HEK293 (cell line): ENCODE data around the gene DPP6.

ENCODE experiments used
- CTCF ChIA-PET: fragments of 350-600 bp; formaldehyde crosslinking; extraction: SDS; loops from one replicate; lab custom pipeline; 2021; ENCODE audit warnings: antibody characterized with exemption; lab: Yijun Ruan, JAX
- POLR2A ChIA-PET: fragments of 300-600 bp; formaldehyde crosslinking; extraction: SDS; loops from one replicate; lab custom pipeline; 2020; ENCODE audit warnings: antibody characterized with exemption, inconsistent platforms; lab: Yijun Ruan, JAX
- H3K27ac ChIP-seq: fragments of 200-500 bp; sonication (Bioruptor generic); 2 replicates; pipeline ENCODE4 v1.5.1; 2014; ENCODE audit warnings: low read depth, low read length, control low read depth, inconsistent platforms; ENCODE audit errors: extremely low read depth
- H3K36me3 ChIP-seq, 2 experiments: fragments of 200-500 bp in 1 of 2; sonication (Bioruptor generic) in 1 of 2; 1 replicate in 1 of 2; 2 replicates in 1 of 2; pipeline ENCODE4 v1.5.1; 2014 to 2017; ENCODE audit warnings: inconsistent platforms in 2 of 2, low read length in 2 of 2; ENCODE audit not compliant: control insufficient read depth in 2 of 2, insufficient read depth in 1 of 2
- H3K4me1 ChIP-seq: fragments of 200-500 bp; sonication (Bioruptor generic); 2 replicates; pipeline ENCODE4 v1.5.1; 2014; ENCODE audit warnings: mild to moderate bottlenecking, low read length, inconsistent platforms; ENCODE audit not compliant: control insufficient read depth, insufficient read depth
- H3K4me3 ChIP-seq: 2 replicates; pipeline ENCODE4 v1.5.1; 2011; ENCODE audit warnings: low read depth, mild to moderate bottlenecking, control low read depth, low read length, moderate library complexity
- H3K9me3 ChIP-seq: fragments of 200-500 bp; sonication (Bioruptor generic); 2 replicates; pipeline ENCODE4 v1.5.1; 2014; ENCODE audit warnings: low read depth, low read length, inconsistent platforms; ENCODE audit not compliant: control insufficient read depth, insufficient read depth
- KLF16 ChIP-seq: fragments of 450-650 bp; formaldehyde crosslinking; IDR thresholded peaks from 2 replicates; pipeline ENCODE4 v1.5.1; 2017; ENCODE audit warnings: missing biosample characterization, missing genetic modification characterization
- ZBTB20 ChIP-seq: fragments of 450-650 bp; formaldehyde crosslinking; IDR thresholded peaks from 2 replicates; pipeline ENCODE4 v1.5.1; 2016; ENCODE audit warnings: missing biosample characterization, missing genetic modification characterization
- ZNF112 ChIP-seq: fragments of 450-650 bp; formaldehyde crosslinking; IDR thresholded peaks from 2 replicates; pipeline ENCODE4 v1.5.0; 2017; ENCODE audit warnings: missing biosample characterization, missing genetic modification characterization
- ZNF155 ChIP-seq: fragments of 450-650 bp; formaldehyde crosslinking; IDR thresholded peaks from 2 replicates; pipeline ENCODE4 v1.5.1; 2016; ENCODE audit warnings: missing biosample characterization, missing genetic modification characterization
- ZNF169 ChIP-seq: fragments of 450-650 bp; formaldehyde crosslinking; IDR thresholded peaks from 2 replicates; pipeline ENCODE4 v1.5.1; 2016; ENCODE audit warnings: missing biosample characterization, missing genetic modification characterization
- ZNF2 ChIP-seq: fragments of 450-650 bp; formaldehyde crosslinking; IDR thresholded peaks from 2 replicates; pipeline ENCODE4 v1.5.1; 2016; ENCODE audit warnings: missing biosample characterization, missing genetic modification characterization
- ZNF214 ChIP-seq: fragments of 450-650 bp; formaldehyde crosslinking; IDR thresholded peaks from 2 replicates; pipeline ENCODE4 v1.5.1; 2017; ENCODE audit warnings: missing biosample characterization, mild to moderate bottlenecking, missing genetic modification characterization, borderline replicate concordance
- ZNF223 ChIP-seq: fragments of 450-650 bp; formaldehyde crosslinking; IDR thresholded peaks from 2 replicates; pipeline ENCODE4 v1.5.1; 2016; ENCODE audit warnings: missing biosample characterization, missing genetic modification characterization
- ZNF510 ChIP-seq: fragments of 450-650 bp; formaldehyde crosslinking; IDR thresholded peaks from 2 replicates; pipeline ENCODE4 v1.5.1; 2018; ENCODE audit warnings: mild to moderate bottlenecking, missing genetic modification characterization, missing biosample characterization; ENCODE audit not compliant: insufficient replicate concordance
- ZNF624 ChIP-seq: fragments of 450-650 bp; formaldehyde crosslinking; IDR thresholded peaks from 2 replicates; pipeline ENCODE4 v1.5.1; 2017; ENCODE audit warnings: missing biosample characterization, missing genetic modification characterization
- TF ChIP-seq, protein P1 (sequence below): fragments of 450-650 bp; formaldehyde crosslinking; IDR thresholded peaks from 2 replicates; pipeline ENCODE4 v1.5.1; 2016; ENCODE audit warnings: missing biosample characterization, missing genetic modification characterization
- TF ChIP-seq, protein P2 (sequence below): fragments of 450-650 bp; formaldehyde crosslinking; IDR thresholded peaks from 2 replicates; pipeline ENCODE4 v1.5.1; 2016; ENCODE audit warnings: missing biosample characterization, missing genetic modification characterization, low read depth
- TF ChIP-seq, protein P3 (sequence below): fragments of 450-650 bp; formaldehyde crosslinking; IDR thresholded peaks from 2 replicates; pipeline ENCODE4 v1.5.1; 2017; ENCODE audit warnings: missing biosample characterization, mild to moderate bottlenecking, missing genetic modification characterization, moderate library complexity
- TF ChIP-seq, protein P4 (sequence below): fragments of 450-650 bp; formaldehyde crosslinking; IDR thresholded peaks from 2 replicates; pipeline ENCODE4; 2016; ENCODE audit warnings: missing biosample characterization, missing genetic modification characterization
- TF ChIP-seq, protein P5 (sequence below): fragments of 450-650 bp; formaldehyde crosslinking; optimal IDR thresholded peaks from 2 replicates; pipeline ENCODE3; 2016; ENCODE audit warnings: missing biosample characterization, mild to moderate bottlenecking, missing genetic modification characterization
- TF ChIP-seq, protein P6 (sequence below): fragments of 450-650 bp; formaldehyde crosslinking; IDR thresholded peaks from 2 replicates; pipeline ENCODE4 v1.5.1; 2016; ENCODE audit warnings: missing biosample characterization, missing genetic modification characterization

The DPP6 gene

DNA sequence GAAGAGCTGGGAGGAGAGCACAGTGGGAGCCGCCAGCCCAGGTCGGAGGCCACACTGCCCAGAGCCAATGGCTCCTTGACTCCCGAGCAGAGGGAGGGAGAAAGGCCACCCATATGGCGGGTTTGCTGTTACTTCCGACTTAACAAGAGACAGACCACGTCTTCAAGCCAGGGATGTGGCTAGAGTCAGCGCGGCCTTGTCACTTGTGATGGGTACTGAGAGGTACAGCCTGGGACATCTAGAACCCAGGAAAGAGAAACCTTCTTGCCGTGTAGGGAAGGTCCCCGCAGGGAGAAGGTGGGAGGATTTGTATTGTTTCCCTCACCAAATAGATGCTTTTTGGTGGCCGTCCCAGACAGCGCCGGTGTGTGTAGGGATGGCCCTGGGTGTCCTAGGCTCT, 823.1 kb downstream of the DPP6 start (continued):
- TF ChIP-seq, protein P1, sequence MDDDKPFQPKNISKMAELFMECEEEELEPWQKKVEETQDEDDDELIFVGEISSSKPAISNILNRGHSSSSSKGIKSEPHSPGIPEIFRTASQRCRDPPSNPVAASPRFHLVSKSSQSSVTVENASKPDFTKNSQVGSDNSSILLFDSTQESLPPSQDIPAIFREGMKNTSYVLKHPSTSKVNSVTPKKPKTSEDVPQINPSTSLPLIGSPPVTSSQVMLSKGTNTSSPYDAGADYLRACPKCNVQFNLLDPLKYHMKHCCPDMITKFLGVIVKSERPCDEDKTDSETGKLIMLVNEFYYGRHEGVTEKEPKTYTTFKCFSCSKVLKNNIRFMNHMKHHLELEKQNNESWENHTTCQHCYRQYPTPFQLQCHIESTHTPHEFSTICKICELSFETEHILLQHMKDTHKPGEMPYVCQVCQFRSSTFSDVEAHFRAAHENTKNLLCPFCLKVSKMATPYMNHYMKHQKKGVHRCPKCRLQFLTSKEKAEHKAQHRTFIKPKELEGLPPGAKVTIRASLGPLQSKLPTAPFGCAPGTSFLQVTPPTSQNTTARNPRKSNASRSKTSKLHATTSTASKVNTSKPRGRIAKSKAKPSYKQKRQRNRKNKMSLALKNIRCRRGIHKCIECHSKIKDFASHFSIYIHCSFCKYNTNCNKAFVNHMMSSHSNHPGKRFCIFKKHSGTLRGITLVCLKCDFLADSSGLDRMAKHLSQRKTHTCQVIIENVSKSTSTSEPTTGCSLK (tag by site-specific recombination) = no peak
- TF ChIP-seq ZNF112 (no peak), ZNF624 (tag by site-specific recombination) (no peak), ZNF169 (no peak)
- TF ChIP-seq, protein P2, sequence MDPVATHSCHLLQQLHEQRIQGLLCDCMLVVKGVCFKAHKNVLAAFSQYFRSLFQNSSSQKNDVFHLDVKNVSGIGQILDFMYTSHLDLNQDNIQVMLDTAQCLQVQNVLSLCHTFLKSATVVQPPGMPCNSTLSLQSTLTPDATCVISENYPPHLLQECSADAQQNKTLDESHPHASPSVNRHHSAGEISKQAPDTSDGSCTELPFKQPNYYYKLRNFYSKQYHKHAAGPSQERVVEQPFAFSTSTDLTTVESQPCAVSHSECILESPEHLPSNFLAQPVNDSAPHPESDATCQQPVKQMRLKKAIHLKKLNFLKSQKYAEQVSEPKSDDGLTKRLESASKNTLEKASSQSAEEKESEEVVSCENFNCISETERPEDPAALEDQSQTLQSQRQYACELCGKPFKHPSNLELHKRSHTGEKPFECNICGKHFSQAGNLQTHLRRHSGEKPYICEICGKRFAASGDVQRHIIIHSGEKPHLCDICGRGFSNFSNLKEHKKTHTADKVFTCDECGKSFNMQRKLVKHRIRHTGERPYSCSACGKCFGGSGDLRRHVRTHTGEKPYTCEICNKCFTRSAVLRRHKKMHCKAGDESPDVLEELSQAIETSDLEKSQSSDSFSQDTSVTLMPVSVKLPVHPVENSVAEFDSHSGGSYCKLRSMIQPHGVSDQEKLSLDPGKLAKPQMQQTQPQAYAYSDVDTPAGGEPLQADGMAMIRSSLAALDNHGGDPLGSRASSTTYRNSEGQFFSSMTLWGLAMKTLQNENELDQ (tag by site-specific recombination) = no peak
- TF ChIP-seq, protein P3, sequence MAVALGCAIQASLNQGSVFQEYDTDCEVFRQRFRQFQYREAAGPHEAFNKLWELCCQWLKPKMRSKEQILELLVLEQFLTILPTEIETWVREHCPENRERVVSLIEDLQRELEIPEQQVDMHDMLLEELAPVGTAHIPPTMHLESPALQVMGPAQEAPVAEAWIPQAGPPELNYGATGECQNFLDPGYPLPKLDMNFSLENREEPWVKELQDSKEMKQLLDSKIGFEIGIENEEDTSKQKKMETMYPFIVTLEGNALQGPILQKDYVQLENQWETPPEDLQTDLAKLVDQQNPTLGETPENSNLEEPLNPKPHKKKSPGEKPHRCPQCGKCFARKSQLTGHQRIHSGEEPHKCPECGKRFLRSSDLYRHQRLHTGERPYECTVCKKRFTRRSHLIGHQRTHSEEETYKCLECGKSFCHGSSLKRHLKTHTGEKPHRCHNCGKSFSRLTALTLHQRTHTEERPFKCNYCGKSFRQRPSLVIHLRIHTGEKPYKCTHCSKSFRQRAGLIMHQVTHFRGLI (tag by site-specific recombination) = no peak
- TF ChIP-seq, protein P4, sequence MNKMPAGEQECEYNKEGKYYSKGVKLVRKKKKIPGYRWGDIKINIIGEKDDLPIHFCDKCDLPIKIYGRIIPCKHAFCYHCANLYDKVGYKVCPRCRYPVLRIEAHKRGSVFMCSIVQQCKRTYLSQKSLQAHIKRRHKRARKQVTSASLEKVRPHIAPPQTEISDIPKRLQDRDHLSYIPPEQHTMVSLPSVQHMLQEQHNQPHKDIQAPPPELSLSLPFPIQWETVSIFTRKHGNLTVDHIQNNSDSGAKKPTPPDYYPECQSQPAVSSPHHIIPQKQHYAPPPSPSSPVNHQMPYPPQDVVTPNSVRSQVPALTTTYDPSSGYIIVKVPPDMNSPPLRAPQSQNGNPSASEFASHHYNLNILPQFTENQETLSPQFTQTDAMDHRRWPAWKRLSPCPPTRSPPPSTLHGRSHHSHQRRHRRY (tag by site-specific recombination) = no peak

DNA sequence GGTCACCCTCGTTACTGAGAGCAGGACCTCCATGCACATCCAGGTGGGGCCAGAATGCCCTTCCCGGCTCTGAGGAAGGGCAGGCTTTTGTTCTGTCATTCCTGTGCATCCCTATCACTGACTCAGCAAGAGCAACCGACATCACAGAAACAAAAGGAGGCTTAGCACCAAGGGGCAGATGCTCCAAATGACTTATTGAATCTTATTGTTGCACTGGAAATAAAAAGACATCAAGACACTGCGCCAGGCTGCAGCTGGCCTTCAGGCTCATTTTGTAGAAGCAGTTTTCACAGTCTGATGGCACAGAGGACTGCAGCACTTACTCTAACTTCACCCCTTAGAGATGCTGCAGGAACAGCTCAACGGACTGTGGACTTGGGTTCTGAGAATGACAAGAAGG, 824.3 kb downstream of the DPP6 start:
- no peaks in the 10 kb centered on the region for H3K4me1 ChIP-seq
- H3K4me3 ChIP-seq = no peak overlapping the region
- H3K36me3 ChIP-seq = no peaks in the 10 kb centered on the region
- no peak overlapping the region for H3K27ac ChIP-seq
- TF ChIP-seq ZNF223 (tag by site-specific recombination) (no peak), ZBTB20 (tag by site-specific recombination) (no peak), ZNF2 (tag by site-specific recombination) (no peak)
- TF ChIP-seq, protein P5, sequence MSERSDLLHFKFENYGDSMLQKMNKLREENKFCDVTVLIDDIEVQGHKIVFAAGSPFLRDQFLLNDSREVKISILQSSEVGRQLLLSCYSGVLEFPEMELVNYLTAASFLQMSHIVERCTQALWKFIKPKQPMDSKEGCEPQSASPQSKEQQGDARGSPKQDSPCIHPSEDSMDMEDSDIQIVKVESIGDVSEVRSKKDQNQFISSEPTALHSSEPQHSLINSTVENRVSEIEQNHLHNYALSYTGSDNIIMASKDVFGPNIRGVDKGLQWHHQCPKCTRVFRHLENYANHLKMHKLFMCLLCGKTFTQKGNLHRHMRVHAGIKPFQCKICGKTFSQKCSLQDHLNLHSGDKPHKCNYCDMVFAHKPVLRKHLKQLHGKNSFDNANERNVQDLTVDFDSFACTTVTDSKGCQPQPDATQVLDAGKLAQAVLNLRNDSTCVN (tag by site-specific recombination) = no peak
- TF ChIP-seq, protein P6, sequence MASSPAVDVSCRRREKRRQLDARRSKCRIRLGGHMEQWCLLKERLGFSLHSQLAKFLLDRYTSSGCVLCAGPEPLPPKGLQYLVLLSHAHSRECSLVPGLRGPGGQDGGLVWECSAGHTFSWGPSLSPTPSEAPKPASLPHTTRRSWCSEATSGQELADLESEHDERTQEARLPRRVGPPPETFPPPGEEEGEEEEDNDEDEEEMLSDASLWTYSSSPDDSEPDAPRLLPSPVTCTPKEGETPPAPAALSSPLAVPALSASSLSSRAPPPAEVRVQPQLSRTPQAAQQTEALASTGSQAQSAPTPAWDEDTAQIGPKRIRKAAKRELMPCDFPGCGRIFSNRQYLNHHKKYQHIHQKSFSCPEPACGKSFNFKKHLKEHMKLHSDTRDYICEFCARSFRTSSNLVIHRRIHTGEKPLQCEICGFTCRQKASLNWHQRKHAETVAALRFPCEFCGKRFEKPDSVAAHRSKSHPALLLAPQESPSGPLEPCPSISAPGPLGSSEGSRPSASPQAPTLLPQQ = no peak
- TF ChIP-seq, all 188 proteins: peak for 0
- no peaks in the 10 kb centered on the region for H3K9me3 ChIP-seq
- CTCF ChIA-PET = interaction anchor here (0.6 kb wide), 1 partner anchor 288 kb away, joined by 3 read pairs; no protein-coding TSS in a partner anchor
- POLR2A ChIA-PET = no interaction called here

DNA sequence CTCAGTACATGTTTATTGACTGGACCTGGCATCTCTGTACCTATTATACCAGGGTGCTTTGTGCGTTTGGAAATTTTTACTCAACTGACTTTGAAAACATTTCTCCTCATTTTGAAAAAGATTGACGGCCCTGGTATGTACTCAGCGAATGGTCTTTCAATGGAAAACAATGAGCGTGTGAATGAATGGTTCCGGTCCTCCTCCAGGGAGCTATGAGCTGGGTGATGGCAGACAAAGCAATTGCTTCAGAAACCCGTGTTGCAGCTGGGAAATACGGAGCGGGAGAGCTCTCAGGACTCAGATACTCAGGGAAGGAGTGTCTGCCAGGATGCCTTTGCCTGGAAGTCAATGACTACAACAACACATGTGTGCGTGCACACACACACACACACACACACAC, 824.8 kb downstream of the DPP6 start:
- Histone ChIP-seq H3K9me3 (no peaks in the 10 kb centered on the region), H3K4me1 (no peaks in the 10 kb centered on the region), H3K27ac (no peak overlapping the region), H3K36me3 (no peaks in the 10 kb centered on the region), H3K4me3 (no peak overlapping the region)
- ChIA-PET POLR2A (no interaction called here), CTCF (interaction anchor here (0.6 kb wide), 1 partner anchor 287 kb away, joined by 3 read pairs; no protein-coding TSS in a partner anchor)
- TF ChIP-seq ZNF214 (tag by site-specific recombination) (no peak), ZNF510 (tag by site-specific recombination) (no peak), KLF16 (no peak), ZNF155 (no peak)
